ENCODE measurements around the gene SHB.

Gene SHB

DNA sequence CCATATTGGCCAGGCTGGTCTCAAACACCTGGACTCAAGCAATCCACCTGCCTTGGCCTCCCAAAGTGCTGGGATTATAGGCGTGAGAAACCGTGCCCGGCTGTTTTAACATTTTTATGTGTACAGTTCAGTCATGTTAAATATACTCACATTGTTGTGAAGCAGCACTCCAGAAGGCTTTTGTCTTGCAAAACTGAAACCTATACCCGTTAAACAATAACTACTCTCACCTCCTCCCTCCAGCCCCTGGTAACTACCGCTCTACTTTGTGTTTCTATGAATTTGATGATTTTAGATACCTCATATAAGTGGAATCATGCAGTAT lies 23.1 kb upstream of the SHB start:
- H3K4me3 Mint-ChIP-seq = no peak overlapping the region
- peaks cover 24% of the 10 kb centered on the region for H3K27me3 Mint-ChIP-seq
- no peaks in the 10 kb centered on the region for H3K36me3 Mint-ChIP-seq
- H3K27ac Mint-ChIP-seq = no peak overlapping the region
- no peaks in the 10 kb centered on the region for H3K9me3 Mint-ChIP-seq
- H3K4me1 Mint-ChIP-seq = peaks cover 22% of the 10 kb centered on the region
- no peak for ATAC-seq

DNA sequence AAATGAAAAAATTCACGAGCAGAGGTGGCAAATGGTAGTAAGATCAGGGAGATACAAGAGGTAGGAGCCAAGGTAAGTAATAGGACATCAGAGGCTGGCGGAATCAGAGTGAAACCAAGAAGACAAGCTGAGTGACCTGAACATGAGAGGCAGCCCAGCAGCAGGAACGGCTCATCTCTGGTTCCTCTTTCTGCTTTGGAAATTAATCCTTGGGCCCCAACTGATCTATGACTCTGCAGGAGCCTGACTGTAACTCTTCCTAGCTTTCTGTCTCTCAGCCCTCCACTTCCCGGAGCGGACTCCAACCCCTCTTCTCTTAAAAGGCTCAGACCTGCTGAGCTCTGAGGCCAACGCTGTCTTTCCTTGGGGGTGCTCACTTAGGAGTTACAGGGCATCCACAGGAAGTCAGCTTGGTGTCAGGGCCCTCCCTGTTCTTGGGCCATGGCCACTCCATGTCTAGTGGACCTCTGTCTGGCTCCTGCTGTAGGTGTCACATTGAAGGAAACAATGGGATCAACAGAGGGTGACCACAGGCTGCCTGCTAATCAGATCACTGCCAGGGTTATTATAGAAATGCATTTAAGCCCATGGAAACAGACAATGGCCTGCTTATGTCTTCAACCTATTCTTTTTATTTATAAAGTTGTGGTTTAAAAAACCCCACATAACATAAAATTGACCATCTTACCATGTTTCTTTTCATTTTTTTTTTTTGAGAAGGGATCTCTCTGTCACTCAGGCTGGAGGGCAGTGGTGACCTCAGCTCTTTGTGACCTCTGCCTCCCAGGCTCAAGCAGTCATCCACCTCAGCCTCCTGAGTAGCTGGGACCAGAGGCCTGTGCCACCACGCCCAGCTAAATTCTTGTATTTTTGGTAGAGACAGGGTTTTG lies 22.5 kb upstream of the SHB start:
- Mint-ChIP-seq H3K4me1 (peaks cover 22% of the 10 kb centered on the region), H3K4me3 (no peak overlapping the region)

DNA sequence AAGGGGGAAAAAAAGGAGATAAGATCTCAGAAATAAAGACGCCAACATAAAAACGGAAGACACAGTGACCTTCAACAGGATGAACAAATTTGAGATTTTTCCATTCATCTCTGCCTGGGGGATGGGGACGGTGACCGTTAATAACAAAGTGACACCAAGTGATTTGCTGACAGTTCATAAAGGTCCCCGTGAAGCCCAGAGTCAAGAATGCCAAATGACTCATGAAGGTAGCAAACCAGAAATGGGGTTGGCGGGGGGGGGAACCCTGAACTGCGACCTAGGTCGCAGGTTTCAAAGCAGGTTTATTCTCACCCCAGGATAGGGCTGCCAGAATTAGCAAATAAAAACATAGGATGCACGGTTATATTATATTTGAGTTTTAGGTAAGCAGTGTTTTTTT lies 21.1 kb upstream of the SHB start:
- Mint-ChIP-seq H3K36me3 (no peaks in the 10 kb centered on the region), H3K4me1 (peaks cover 22% of the 10 kb centered on the region), H3K27ac (peak overlapping the region; percentile 59), H3K9me3 (no peaks in the 10 kb centered on the region), H3K27me3 (peaks cover 17% of the 10 kb centered on the region), H3K4me3 (no peak overlapping the region)
- peak; percentile 48 for ATAC-seq

More for the DNA sequence above, 22.5 kb upstream of the SHB start:
- Mint-ChIP-seq H3K27ac (no peak overlapping the region), H3K9me3 (no peaks in the 10 kb centered on the region), H3K36me3 (no peaks in the 10 kb centered on the region), H3K27me3 (peaks cover 22% of the 10 kb centered on the region)
- peak; percentile 70 for ATAC-seq

DNA sequence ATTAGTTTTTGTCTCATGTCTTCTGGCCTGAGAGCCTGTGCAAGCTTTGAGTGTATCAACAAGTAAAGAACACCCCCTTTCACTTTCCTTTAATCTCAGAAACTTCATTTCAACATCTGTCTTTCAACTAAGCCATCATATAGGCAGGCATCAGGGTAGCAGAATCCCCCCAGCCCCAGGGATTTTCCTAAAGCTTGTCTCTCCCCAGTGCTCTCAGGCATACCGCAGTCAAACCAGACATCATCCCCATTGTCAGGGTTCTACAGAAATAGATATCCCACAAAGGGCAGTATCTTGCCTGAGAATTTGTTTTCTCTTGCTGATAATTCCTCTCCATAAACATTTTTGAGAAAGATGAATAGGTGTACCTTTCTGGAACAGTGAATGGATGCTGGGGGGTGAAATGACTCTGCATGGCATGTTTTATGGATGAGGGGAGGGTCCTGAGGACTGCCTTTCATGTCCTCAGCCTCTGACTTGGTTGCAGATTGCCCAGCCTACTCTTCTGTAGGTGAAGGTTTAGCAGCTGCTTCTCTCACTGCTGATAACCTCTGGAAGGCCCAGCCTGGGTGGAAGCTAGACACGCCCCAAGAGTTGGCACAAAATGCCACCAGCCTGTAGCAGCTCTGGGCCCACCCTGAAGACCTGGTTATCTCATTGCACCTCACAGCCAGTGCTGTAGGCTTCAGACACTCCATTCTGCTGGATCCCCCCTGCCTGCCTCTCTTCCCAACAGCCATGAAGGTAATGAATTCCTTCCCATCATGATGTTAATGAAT lies 20.5 kb upstream of the SHB start:
- ATAC-seq = peak; percentile 44
- Mint-ChIP-seq H3K4me3 (no peak overlapping the region), H3K4me1 (peaks cover 22% of the 10 kb centered on the region), H3K27me3 (peaks cover 17% of the 10 kb centered on the region), H3K9me3 (no peaks in the 10 kb centered on the region), H3K27ac (peak overlapping the region; percentile 59), H3K36me3 (no peaks in the 10 kb centered on the region)

DNA sequence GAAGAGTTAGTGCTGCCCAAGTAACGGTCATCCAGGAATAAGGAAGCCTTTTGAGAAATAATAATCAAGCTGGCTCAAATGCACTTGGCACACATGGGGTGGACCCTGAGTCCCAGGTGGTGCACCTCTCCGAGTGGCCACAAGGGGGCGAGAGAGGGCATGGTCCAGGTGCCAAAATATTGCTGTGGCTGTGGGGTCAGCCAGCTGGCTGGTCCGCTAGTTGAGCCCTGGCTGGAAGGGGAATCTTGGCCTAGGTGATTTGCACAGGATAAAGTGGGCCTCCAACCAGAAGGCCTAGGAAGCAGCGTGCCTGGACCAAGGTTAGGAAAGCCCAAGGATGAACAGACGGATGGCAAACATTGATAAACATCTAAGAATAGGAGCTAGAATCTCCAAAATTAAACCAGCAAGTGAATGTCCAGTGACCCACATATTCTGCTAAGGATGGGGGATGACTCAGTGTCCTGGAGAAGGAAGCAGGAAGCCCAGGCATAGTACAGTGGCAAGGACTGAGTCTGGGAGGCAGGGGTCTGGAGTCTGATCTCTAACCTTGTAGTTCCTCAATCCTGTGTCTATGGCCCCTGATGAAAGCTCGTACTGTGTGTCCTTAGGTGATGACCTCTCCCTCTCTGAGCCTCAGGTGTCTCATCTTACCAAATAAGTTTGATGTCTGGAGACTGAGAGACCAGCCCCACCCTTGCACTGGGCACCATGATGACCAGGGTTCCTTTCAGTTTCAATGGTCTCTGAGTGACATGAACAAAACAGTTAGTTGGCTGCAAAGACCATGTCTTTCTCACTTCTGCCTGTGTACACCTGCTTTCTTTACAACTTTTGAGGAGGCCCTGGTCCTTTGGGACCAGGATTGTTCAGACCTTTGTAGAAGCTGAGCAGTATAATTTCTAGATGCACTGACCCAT lies 19.2 kb upstream of the SHB start:
- peak; percentile 39 for ATAC-seq
- Mint-ChIP-seq H3K36me3 (no peaks in the 10 kb centered on the region), H3K4me3 (no peak overlapping the region), H3K4me1 (peaks cover 22% of the 10 kb centered on the region), H3K27ac (no peak overlapping the region), H3K27me3 (peaks cover 17% of the 10 kb centered on the region), H3K9me3 (no peaks in the 10 kb centered on the region)

DNA sequence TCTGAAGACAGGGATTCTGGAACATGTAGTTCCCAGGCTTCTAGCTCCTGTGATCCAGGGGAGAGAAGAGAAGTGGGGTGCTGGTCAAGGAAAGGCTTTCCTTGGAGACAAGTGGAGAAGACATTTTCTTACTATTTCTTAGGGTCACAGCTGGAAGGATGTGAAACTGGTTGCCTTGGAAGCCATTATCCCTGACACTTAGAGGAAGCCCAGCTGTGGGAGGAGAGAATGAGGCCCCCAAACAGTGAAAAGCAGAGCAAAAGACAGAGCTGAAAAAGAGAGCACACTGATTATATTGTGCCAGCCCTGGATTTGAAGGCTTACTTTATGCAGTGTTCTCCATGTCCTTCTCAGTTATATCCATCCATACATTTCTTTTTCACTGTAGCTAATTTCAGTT lies 17.5 kb upstream of the SHB start:
- H3K27me3 Mint-ChIP-seq = peaks cover 16% of the 10 kb centered on the region
- no peaks in the 10 kb centered on the region for H3K9me3 Mint-ChIP-seq
- peaks cover 20% of the 10 kb centered on the region for H3K4me1 Mint-ChIP-seq
- no peak for ATAC-seq
- no peaks in the 10 kb centered on the region for H3K36me3 Mint-ChIP-seq
- no peak overlapping the region for H3K27ac Mint-ChIP-seq
- H3K4me3 Mint-ChIP-seq = no peak overlapping the region

DNA sequence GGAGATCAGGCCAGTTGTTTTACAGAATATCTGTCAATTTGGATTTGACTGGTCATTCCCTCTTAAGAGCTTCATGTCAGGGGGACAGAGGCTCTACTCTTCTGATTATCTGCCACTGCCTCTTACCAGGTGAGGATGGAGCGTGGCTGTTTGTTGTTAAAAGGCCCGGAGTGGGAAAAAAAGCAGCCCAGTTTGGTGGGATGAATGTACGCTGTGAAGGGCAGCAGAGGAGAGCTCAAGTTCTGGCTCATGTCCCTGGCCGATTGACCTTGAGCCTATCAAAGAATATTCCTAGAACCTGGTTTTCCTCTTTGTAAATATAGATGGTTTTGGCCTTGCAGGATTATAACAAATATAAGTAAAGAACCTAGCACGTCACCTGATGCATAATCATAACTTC lies 16.3 kb upstream of the SHB start:
- peaks cover 24% of the 10 kb centered on the region for H3K27me3 Mint-ChIP-seq
- no peaks in the 10 kb centered on the region for H3K9me3 Mint-ChIP-seq
- H3K4me3 Mint-ChIP-seq = no peak overlapping the region
- H3K27ac Mint-ChIP-seq = no peak overlapping the region
- peaks cover 12% of the 10 kb centered on the region for H3K4me1 Mint-ChIP-seq
- no peak for ATAC-seq
- H3K36me3 Mint-ChIP-seq = no peaks in the 10 kb centered on the region

DNA sequence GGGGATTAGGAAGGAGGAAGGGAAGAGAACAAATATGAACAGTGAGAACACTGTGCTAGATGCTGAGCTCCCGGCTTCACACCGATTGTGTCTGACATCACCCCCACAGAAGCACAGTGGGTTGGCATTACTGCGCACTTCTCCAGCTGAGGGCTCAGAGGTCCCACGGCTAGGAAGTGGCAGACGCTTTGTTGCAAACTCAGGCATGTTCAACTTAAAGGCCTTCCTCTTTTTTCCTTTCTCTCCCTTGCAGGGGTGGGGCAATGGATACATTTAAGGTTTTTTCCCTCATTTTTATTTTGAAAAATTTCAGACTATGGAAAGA lies 15.5 kb upstream of the SHB start:
- no peak overlapping the region for H3K4me3 Mint-ChIP-seq
- H3K4me1 Mint-ChIP-seq = peaks cover 7% of the 10 kb centered on the region
- no peaks in the 10 kb centered on the region for H3K9me3 Mint-ChIP-seq
- no peaks in the 10 kb centered on the region for H3K36me3 Mint-ChIP-seq
- H3K27ac Mint-ChIP-seq = no peak overlapping the region
- peaks cover 31% of the 10 kb centered on the region for H3K27me3 Mint-ChIP-seq
- no peak for ATAC-seq

DNA sequence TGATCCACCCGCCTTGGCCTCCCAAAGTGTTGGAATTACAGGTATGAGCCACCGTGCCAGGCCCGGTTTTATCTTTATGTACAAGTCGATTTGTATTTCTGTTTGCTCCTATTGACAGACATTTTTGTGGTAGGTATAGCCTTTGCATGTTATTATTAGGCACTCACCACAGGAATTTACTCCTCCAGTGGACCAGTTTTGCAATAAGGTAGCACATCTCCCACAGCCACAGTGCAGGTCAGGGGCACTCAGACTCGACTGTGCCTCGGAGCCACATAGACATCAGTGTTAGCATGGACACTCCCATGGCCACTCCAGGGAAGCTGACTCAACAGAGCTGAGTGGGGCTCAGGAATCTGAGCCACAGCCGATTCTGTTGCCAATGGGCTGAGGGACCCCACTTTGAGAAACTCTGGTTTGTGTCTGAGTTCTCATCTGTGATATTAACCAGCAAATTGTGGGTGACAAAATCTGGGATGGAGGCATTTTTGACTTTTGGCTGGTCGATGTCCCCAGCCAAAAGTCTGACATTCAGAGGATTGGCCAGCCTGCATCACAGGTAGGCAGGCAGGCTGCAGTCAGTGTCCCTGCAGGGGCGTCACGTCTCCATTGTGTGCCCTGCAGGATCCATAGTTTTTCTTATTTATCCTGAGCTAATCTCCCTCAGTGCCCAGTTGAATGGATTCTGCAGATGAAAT lies 15.0 kb upstream of the SHB start:
- H3K4me1 Mint-ChIP-seq = peaks cover 7% of the 10 kb centered on the region
- no peak overlapping the region for H3K27ac Mint-ChIP-seq

DNA sequence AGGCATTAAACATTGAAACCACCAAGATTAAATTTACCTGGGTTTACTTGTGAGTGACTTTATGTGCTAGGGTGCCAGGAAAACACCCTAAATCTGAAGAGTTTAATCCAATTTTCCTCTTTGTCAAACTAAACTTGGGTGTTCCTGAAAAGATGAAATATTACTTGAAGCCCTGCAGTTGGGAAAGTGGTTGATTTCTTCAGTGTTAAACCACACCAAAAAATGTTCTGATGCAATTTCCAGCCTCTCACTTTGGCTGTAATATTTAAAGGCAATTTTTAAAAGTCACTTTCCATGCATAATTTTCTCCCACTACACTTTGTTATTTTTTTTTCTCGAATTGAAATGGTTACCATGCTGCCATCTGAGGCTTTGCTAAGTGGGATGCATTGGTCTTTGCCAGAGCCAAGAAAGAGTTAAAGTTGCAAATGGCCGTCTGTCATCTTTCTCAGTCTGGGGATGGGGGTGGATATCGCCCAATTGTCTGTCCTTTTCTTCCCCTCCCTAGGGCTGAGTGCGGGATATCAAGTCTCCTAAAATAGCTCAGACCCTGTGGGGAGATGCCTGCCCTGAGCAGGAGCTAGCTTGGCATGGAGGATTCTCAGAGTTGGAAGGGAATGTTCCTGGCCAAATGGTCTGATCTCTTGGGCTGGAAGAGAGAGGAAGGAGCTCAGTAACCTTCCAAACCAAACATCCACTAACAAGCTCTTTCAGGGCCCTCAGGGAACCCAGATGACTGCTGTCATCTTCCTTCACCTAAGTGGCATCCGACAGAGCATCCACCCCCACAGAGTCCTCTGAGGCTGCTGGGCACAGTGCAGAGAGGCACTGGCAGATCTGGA lies 13.6 kb upstream of the SHB start:
- Mint-ChIP-seq H3K4me3 (no peak overlapping the region), H3K9me3 (no peaks in the 10 kb centered on the region), H3K27ac (no peak overlapping the region), H3K36me3 (no peaks in the 10 kb centered on the region), H3K4me1 (no peaks in the 10 kb centered on the region), H3K27me3 (peaks cover 33% of the 10 kb centered on the region)
- no peak for ATAC-seq

More for the DNA sequence above, 15.0 kb upstream of the SHB start:
- Mint-ChIP-seq H3K27me3 (peaks cover 36% of the 10 kb centered on the region), H3K9me3 (no peaks in the 10 kb centered on the region), H3K4me3 (no peak overlapping the region), H3K36me3 (no peaks in the 10 kb centered on the region)
- no peak for ATAC-seq

DNA sequence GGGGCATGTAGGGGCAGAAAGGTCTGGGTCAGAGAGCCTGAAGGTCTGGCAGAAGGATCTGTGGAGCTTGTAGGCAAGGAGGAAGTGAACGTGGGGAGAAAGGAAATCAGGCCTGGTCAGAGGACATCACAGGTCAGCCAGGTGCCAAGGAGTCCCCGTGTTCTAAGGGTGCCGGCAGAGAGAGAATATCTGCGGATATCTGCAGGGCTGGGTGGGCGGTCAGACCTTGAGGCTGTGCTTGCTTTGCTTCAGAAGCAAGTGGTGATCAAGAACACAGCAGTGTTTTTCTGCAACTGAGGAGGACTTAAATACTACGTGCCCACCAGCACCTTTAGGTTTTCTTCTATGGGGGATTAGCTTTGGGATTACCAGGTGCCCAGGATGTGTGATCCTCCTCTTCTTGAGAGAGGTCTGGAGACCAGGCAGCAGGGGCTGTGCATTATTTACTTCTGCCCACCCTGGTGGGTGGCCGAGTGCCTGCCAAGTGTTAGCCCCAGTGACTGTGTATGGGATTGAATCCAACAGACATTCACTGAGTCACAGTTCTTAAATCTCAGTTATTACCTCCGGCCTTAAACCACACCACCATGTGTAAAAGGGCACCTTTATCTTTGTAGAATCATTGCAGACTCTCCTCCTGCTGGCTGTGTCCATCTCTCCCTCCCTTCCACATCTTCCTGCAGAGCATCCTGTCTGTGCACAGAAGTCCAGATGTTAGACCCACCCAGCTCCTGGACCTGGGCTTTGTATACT lies 12.5 kb upstream of the SHB start:
- H3K36me3 Mint-ChIP-seq = no peaks in the 10 kb centered on the region
- peaks cover 32% of the 10 kb centered on the region for H3K27me3 Mint-ChIP-seq
- ATAC-seq = no peak
- H3K4me1 Mint-ChIP-seq = no peaks in the 10 kb centered on the region
- no peak overlapping the region for H3K27ac Mint-ChIP-seq
- H3K4me3 Mint-ChIP-seq = no peak overlapping the region
- H3K9me3 Mint-ChIP-seq = peaks cover 2% of the 10 kb centered on the region

DNA sequence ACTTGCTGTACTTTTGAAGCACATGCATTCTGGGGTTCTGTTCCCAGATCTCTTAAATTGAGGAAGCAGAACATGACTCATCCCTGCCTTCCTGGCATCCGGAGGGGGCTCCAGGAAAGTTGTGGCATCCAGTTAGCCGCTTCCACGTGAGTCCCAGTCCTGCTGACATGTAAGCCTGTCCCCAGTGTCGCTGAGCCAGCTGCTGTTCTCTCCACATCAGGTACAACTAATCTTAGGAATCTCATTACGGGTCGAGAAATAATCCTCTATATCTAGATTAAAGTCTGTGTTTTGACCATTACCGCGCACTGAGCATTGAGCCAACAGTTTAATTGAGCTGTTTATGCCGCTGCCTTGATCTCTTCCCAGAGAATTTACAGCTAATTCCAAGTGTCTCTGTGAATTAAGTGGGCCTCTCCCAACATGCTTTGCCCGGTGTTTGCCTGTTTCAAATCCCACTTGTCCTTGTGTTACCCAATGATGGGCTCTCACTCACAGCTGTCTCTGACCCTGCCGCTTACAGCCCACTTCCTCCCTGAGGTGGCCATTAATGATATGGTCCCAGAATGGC lies 10.5 kb upstream of the SHB start:
- H3K27ac Mint-ChIP-seq = no peak overlapping the region

DNA sequence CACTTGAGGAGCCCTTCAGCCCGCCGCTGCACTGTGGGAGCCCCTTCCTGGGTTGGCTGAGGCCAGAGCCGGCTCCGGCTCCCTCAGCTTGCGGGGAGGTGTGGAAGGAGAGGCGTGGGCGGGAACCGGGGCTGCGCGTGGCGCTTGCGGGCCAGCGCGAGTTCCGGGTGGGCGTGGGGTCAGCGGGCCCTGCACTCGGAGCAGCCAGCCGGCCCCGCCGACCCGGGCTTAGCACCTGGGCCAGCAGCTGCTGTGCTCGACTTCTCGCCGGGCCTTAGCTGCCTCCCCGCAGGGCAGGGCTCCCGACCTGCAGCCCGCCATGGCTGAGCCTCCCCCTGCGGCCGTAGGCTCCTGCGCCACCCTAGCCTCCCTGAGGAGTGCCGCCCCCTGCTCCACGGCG lies 6.2 kb upstream of the SHB start:
- Mint-ChIP-seq H3K9me3 (peaks cover 2% of the 10 kb centered on the region), H3K4me1 (no peaks in the 10 kb centered on the region), H3K4me3 (no peak overlapping the region), H3K27ac (no peak overlapping the region), H3K36me3 (no peaks in the 10 kb centered on the region), H3K27me3 (peaks cover 16% of the 10 kb centered on the region)
- ATAC-seq = no peak

More for the DNA sequence above, 10.5 kb upstream of the SHB start:
- peaks cover 2% of the 10 kb centered on the region for H3K9me3 Mint-ChIP-seq
- no peaks in the 10 kb centered on the region for H3K4me1 Mint-ChIP-seq
- ATAC-seq = no peak
- no peaks in the 10 kb centered on the region for H3K36me3 Mint-ChIP-seq
- H3K4me3 Mint-ChIP-seq = no peak overlapping the region
- H3K27me3 Mint-ChIP-seq = peaks cover 32% of the 10 kb centered on the region

Data from stimulated activated memory B cell treated with anti-CD40 and anti-IgM and Interleukin-4, amounts not matched to agents 10 μg/mL and 1 μg/mL and 100 μg/mL, for 72 hours (primary cell).